Epithelial cell of prostate (primary cell): ENCODE measurements around the gene ANK2.

ENCODE experiments used
- DNase-seq: peaks from one replicate; pipeline ENCODE4 v3.0.0-alpha.2; 2011; ENCODE audit warnings: low read depth, low spot score
- H3K27ac ChIP-seq: fragments of 450-650 bp; 2 replicates; pipeline ENCODE4 v1.5.1; 2017; ENCODE audit warnings: mild to moderate bottlenecking

Gene ANK2

DNA sequence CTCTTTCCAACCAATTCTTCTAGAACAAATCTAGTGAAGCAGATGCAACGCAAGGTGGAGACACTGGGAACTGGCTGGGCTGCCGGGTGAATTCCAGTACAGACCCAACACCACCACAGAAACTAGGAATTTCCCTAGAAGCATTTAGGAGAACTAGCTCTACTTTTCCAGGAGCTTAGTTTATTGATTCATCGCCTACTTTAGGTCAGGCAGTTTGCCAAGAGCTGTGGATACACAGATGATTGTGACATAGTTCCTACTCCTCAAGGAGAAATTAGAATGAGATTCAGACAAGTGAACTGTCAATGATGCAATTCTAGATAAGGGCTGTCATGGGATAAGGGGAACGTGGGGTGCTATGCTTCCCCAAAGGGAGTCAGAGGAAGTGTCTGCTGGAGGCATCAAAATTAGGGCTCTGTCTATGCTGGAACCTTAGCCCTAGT, 362.1 kb downstream of the ANK2 start:
- DNase-seq: peak; percentile 57
- no peak overlapping the region for H3K27ac ChIP-seq

- no peak overlapping the region for H3K27ac ChIP-seq
- no peak for DNase-seq
Measured at GRCh38 chr4:113419631-113420030, 370.2 kb downstream of the ANK2 start.

DNA sequence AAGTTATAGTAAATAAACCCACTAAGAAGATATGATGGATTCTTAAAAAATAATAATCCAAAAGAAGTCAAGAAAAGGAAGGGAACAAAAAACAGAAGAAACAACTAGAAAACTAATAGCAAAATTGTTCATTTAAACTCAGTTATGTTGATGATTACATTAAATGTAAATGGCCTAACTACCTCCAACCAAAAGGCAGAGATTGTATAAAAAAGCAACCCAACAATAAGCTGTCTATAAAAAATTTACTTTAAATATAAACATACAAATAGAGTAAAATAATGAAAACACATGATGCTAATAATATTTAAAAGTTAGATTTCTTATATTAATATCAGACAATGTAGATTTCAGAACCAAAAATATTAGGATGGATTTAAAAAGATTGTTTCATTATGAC, 371.5 kb downstream of the ANK2 start:
- H3K27ac ChIP-seq: no peak overlapping the region
- DNase-seq: no peak

- no peak overlapping the region for H3K27ac ChIP-seq
- no peak for DNase-seq
Measured at GRCh38 chr4:113423631-113424030, 374.2 kb downstream of the ANK2 start.

DNA sequence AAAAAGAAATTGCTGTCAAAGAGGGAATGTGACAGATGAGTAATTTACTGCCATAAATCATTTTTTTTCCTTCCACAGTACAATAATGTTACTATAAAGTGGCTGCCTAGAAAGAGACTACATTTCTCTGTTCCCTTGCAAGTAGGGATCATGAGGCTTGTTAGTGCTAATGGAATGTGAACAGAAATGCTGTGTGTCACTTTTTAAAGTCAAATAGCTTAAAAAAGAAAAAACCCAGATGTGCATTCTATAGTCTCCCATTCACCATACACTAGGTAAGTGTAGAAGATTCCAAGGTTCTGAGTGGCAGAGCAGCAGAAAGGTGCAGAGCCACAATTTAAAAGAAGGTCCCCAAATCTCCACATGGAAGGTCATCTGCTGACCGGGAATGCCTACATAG, 383.7 kb downstream of the ANK2 start:
- DNase-seq: no peak
- peak overlapping the region; percentile 71 for H3K27ac ChIP-seq
